Colonic mucosa (tissue), 4 donors: ENCODE data around the gene COL4A6. TPM values are rescaled to one million over a fixed set of nuclear protein-coding genes. Genes with fewer than 3 reads are reported as not detected.

Source experiments
- DNase-seq: peaks from one replicate; pipeline ENCODE4 v3.0.0-alpha.2; 2020
- H3K27ac ChIP-seq: fragments of 200-600 bp; one replicate; pipeline ENCODE4 v1.8.0; 2021
- H3K27me3 ChIP-seq: fragments of 200-600 bp; one replicate; pipeline ENCODE4 v1.8.0; 2021
- H3K36me3 ChIP-seq: fragments of 200-600 bp; one replicate; pipeline ENCODE4 v1.8.0; 2021
- H3K4me1 ChIP-seq: fragments of 200-600 bp; one replicate; pipeline ENCODE4 v1.8.0; 2021; ENCODE audit warnings: mild to moderate bottlenecking
- H3K4me3 ChIP-seq: fragments of 200-600 bp; one replicate; pipeline ENCODE4 v1.8.0; 2021
- H3K9ac ChIP-seq, 2 donors: one replicate each; pipeline ENCODE4 v1.7.0; 2013; ENCODE audit warnings: control low read depth in 2 of 2, low read depth in 2 of 2, low read length in 2 of 2
- H3K9me3 ChIP-seq: fragments of 200-600 bp; one replicate; pipeline ENCODE4 v1.8.0; 2021
- CTCF ChIP-seq: fragments of 200-600 bp; IDR thresholded peaks from one replicate; pipeline ENCODE4 v1.8.0; 2022; ENCODE audit warnings: antibody characterized with exemption, mild to moderate bottlenecking
- intact Hi-C: fragments of 100-400 bp; cut with DNase I; formaldehyde crosslinking; loops from one replicate; pipeline ENCODE4 v1.14.1; 2022
- total RNA-seq, 2 donors: library from RNA; stranded (reverse); fragmentation: NEBNext Ultra II Directional in 1 of 2; extraction: Animal tissue kit (Norgen Biotek cat#: 25700) in 1 of 2; gene quantifications; one replicate each; pipeline ENCODE4 v1.2.1, GENCODE V29; 2021
- donor health status: healthy.
- donor health status: DM: no; HTN: no; CAD: no.
- donor health status: DM: no; HTN: no; CAD: no.

COL4A6 gene
- total RNA-seq, 2 donors from 2014 or later = 1.1 to 1.8 TPM

GRCh38 chrX:108297290-108297689, 140.9 kb downstream of the COL4A6 start:
- H3K27me3 ChIP-seq = no peaks in the 10 kb centered on the region
- no peak for DNase-seq
- no peak overlapping the region for H3K4me3 ChIP-seq
- no peak overlapping the region for H3K27ac ChIP-seq
- no peaks in the 10 kb centered on the region for H3K36me3 ChIP-seq
- no peaks in the 10 kb centered on the region for H3K9me3 ChIP-seq
- no peaks in the 10 kb centered on the region for H3K4me1 ChIP-seq
- intact Hi-C loops = no loop called here
- TF ChIP-seq CTCF = no peak
- no peak overlapping the region for H3K9ac ChIP-seq

- H3K27me3 ChIP-seq = no peaks in the 10 kb centered on the region
Observed at GRCh38 chrX:108292053-108292452, 146.2 kb downstream of the COL4A6 start.

GRCh38 chrX:108285918-108286317, 152.3 kb downstream of the COL4A6 start:
- intact Hi-C loops = no loop called here
- DNase-seq = no peak
- Histone ChIP-seq H3K9ac (no peak overlapping the region), H3K27me3 (no peaks in the 10 kb centered on the region), H3K27ac (no peak overlapping the region), H3K36me3 (no peaks in the 10 kb centered on the region), H3K4me3 (no peak overlapping the region), H3K4me1 (no peaks in the 10 kb centered on the region), H3K9me3 (no peaks in the 10 kb centered on the region)
- TF ChIP-seq CTCF = no peak

More at GRCh38 chrX:108292053-108292452, 146.2 kb downstream of the COL4A6 start:
- Histone ChIP-seq H3K4me1 (no peaks in the 10 kb centered on the region), H3K27ac (no peak overlapping the region), H3K9me3 (no peaks in the 10 kb centered on the region), H3K4me3 (no peak overlapping the region), H3K9ac (no peak overlapping the region), H3K36me3 (no peaks in the 10 kb centered on the region)
- no peak for TF ChIP-seq CTCF
- intact Hi-C loops = no loop called here
- no peak for DNase-seq

GRCh38 chrX:108285356-108285755, 152.9 kb downstream of the COL4A6 start:
- no peak overlapping the region for H3K9ac ChIP-seq
- H3K27ac ChIP-seq = no peak overlapping the region
- TF ChIP-seq CTCF = no peak
- no peak for DNase-seq
- H3K4me1 ChIP-seq = no peaks in the 10 kb centered on the region
- no peak overlapping the region for H3K4me3 ChIP-seq
- no peaks in the 10 kb centered on the region for H3K27me3 ChIP-seq
- no peaks in the 10 kb centered on the region for H3K36me3 ChIP-seq
- no peaks in the 10 kb centered on the region for H3K9me3 ChIP-seq
- intact Hi-C loops = no loop called here

- TF ChIP-seq CTCF = no peak
- DNase-seq = no peak
- intact Hi-C loops = no loop called here
- H3K36me3 ChIP-seq = no peaks in the 10 kb centered on the region
- H3K27me3 ChIP-seq = no peaks in the 10 kb centered on the region
- no peak overlapping the region for H3K27ac ChIP-seq
- no peaks in the 10 kb centered on the region for H3K9me3 ChIP-seq
- H3K9ac ChIP-seq = no peak overlapping the region
- H3K4me1 ChIP-seq = no peaks in the 10 kb centered on the region
- no peak overlapping the region for H3K4me3 ChIP-seq
Observed at GRCh38 chrX:108275732-108276131, 162.5 kb downstream of the COL4A6 start.

- no peak for DNase-seq
- H3K4me1 ChIP-seq = no peaks in the 10 kb centered on the region
- intact Hi-C loops = no loop called here
- no peak overlapping the region for H3K27ac ChIP-seq
- no peak overlapping the region for H3K4me3 ChIP-seq
- H3K9me3 ChIP-seq = no peaks in the 10 kb centered on the region
- no peaks in the 10 kb centered on the region for H3K27me3 ChIP-seq
- no peak overlapping the region for H3K9ac ChIP-seq
- H3K36me3 ChIP-seq = no peaks in the 10 kb centered on the region
- TF ChIP-seq CTCF = no peak
Observed at GRCh38 chrX:108271397-108271787, 166.8 kb downstream of the COL4A6 start.
